Neuronal stem cell (in vitro differentiated cells): Measurements from ENCODE around the gene SYT9.

Source experiments
- DNase-seq: peaks from one replicate; pipeline ENCODE4 v3.0.0-alpha.2; 2013; ENCODE audit warnings: low spot score
- H2AFZ ChIP-seq: one replicate; pipeline ENCODE4 v1.6.1; 2013; ENCODE audit warnings: mild to moderate bottlenecking, low read length, inconsistent platforms
- H2AK5ac ChIP-seq: 2 replicates; pipeline ENCODE4 v1.6.1; 2013; ENCODE audit warnings: low read depth, mild to moderate bottlenecking, inconsistent platforms, low read length, moderate library complexity, mixed read lengths
- H2BK120ac ChIP-seq: 2 replicates; pipeline ENCODE4 v1.6.1; 2013; ENCODE audit warnings: low read depth, mild to moderate bottlenecking, inconsistent platforms, low read length, moderate library complexity, mixed read lengths
- H2BK12ac ChIP-seq: one replicate; pipeline ENCODE4 v1.6.1; 2013; ENCODE audit warnings: low read length, inconsistent platforms
- H2BK15ac ChIP-seq: 2 replicates; pipeline ENCODE4 v1.6.1; 2013; ENCODE audit warnings: mild to moderate bottlenecking, low read length, inconsistent platforms, mixed read lengths
- H2BK5ac ChIP-seq: one replicate; pipeline ENCODE4 v1.6.1; 2013; ENCODE audit warnings: inconsistent platforms, mild to moderate bottlenecking, low read length, moderate library complexity
- H3K14ac ChIP-seq: one replicate; pipeline ENCODE4 v1.6.1; 2013; ENCODE audit warnings: low read length, inconsistent platforms
- H3K18ac ChIP-seq: 2 replicates; pipeline ENCODE4 v1.6.1; 2013; ENCODE audit warnings: low read length, inconsistent platforms
- H3K23ac ChIP-seq: 2 replicates; pipeline ENCODE4 v1.6.1; 2013; ENCODE audit warnings: low read depth, mild to moderate bottlenecking, mixed read lengths, low read length, inconsistent platforms; ENCODE audit not compliant: poor library complexity
- H3K27ac ChIP-seq: replicated peaks from 3 replicates; pipeline ENCODE4 v1.5.1; 2013; ENCODE audit warnings: low read length, inconsistent platforms
- H3K27me3 ChIP-seq, 3 experiments: 2 replicates each; pipeline ENCODE4 v1.6.1; 2013; ENCODE audit warnings: low read length in 3 of 3, mild to moderate bottlenecking in 2 of 3, inconsistent platforms in 1 of 3, low read depth in 1 of 3, mixed read lengths in 1 of 3, moderate library complexity in 1 of 3; ENCODE audit not compliant: control insufficient read depth in 3 of 3, insufficient read depth in 3 of 3
- H3K36me3 ChIP-seq, 2 donors: replicated peaks in 1 of 2; 2 replicates each; pipeline ENCODE4 v1.6.1; 2013; ENCODE audit warnings: low read length in 2 of 2; ENCODE audit not compliant: control insufficient read depth in 2 of 2, insufficient read depth in 2 of 2
- H3K4ac ChIP-seq: 2 replicates; pipeline ENCODE4 v1.6.1; 2013; ENCODE audit warnings: inconsistent platforms, mild to moderate bottlenecking, low read length, moderate library complexity
- H3K4me1 ChIP-seq, 2 donors: 1 replicate in 1 of 2; 2 replicates in 1 of 2; pipeline ENCODE4 v1.6.1; 2013; ENCODE audit warnings: low read length in 2 of 2, low read depth in 1 of 2; ENCODE audit not compliant: control insufficient read depth in 2 of 2, insufficient read depth in 1 of 2
- H3K4me2 ChIP-seq: one replicate; pipeline ENCODE4 v1.6.1; 2013; ENCODE audit warnings: mild to moderate bottlenecking, low read length, inconsistent platforms; ENCODE audit not compliant: insufficient read depth, poor library complexity, severe bottlenecking
- H3K4me3 ChIP-seq, 2 donors: 2 replicates each; pipeline ENCODE4 v1.5.1; 2013; ENCODE audit warnings: low read length in 2 of 2, mild to moderate bottlenecking in 2 of 2, inconsistent platforms in 1 of 2, moderate library complexity in 1 of 2
- H3K79me1 ChIP-seq: one replicate; pipeline ENCODE4 v1.6.1; 2013; ENCODE audit warnings: low read depth, mild to moderate bottlenecking, inconsistent platforms, low read length, moderate library complexity
- H3K9ac ChIP-seq: one replicate; pipeline ENCODE4 v1.6.1; 2013; ENCODE audit warnings: mild to moderate bottlenecking, low read depth, low read length, inconsistent platforms; ENCODE audit not compliant: poor library complexity
- H3K9me3 ChIP-seq, 2 donors: replicated peaks in 1 of 2; 2 replicates each; pipeline versions ENCODE3 to v1.6.1; 2013; ENCODE audit warnings: low read length in 2 of 2, mild to moderate bottlenecking in 2 of 2, inconsistent platforms in 1 of 2, low read depth in 1 of 2, mixed read lengths in 1 of 2, moderate library complexity in 1 of 2; ENCODE audit not compliant: control insufficient read depth in 2 of 2, insufficient read depth in 1 of 2
- H4K8ac ChIP-seq: one replicate; pipeline ENCODE4 v1.6.1; 2013; ENCODE audit warnings: low read depth, mild to moderate bottlenecking, inconsistent platforms, low read length, moderate library complexity
- H4K91ac ChIP-seq: one replicate; pipeline ENCODE4 v1.6.1; 2013; ENCODE audit warnings: low read length, low read depth, mild to moderate bottlenecking, inconsistent platforms; ENCODE audit not compliant: poor library complexity
- WGBS, 2 donors: extraction: QIAGEN DNeasy Blood & Tissue Kit; methylation state at CpG; one replicate each; pipeline ENCODE4 v1.1.7; 2013; ENCODE audit warnings: missing lambda C conversion rate in 2 of 2, mixed read lengths in 1 of 2; ENCODE audit not compliant: insufficient read length in 2 of 2, insufficient replicate concordance in 1 of 2; ENCODE audit errors: extremely low coverage in 2 of 2; 5-methylcytosine and 5-hydroxymethylcytosine counted together

Gene SYT9

DNA sequence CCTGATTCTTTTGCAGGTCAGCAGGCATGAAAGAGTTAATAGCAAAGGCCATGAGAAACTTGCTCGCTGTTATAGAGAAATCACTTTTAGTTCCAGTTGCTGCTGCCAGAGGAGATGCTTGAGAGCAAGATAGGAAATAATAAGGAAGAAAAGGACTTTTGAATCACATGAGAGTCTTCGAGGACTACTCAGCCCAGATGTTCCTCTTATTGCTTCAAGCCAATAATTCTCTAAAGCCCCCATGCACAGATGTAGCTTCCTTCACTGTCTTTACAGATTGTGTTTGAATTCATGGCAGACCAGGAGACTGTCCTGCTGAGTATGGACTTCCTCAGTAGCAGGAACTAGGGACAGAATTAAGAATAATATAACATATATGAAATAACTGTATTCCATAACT, 183.5 kb downstream of the SYT9 start:
- Histone ChIP-seq H3K9ac (no peak overlapping the region), H2AK5ac (no peak overlapping the region), H3K23ac (no peak overlapping the region), H3K27ac (no peak overlapping the region), H2BK5ac (no peak overlapping the region), H3K27me3 (peaks cover 0 to 3% (median 0%) of the 10 kb centered on the region in 3 experiments), H2AFZ (no peak overlapping the region), H2BK120ac (no peak overlapping the region), H3K4me3 (no peak overlapping the region), H3K4ac (no peak overlapping the region), H4K91ac (no peak overlapping the region), H2BK12ac (no peak overlapping the region), H3K14ac (no peak overlapping the region), H3K79me1 (no peaks in the 10 kb centered on the region), H3K4me2 (no peak overlapping the region), H3K4me1 (no peaks in the 10 kb centered on the region), H3K36me3 (no peaks in the 10 kb centered on the region), H2BK15ac (no peak overlapping the region), H3K9me3 (no peaks in the 10 kb centered on the region), H4K8ac (no peak overlapping the region), H3K18ac (no peak overlapping the region)
- no CpG with 5 or more reads among the region's 2 CpGs for WGBS, 2 donors
- no peak for DNase-seq

DNA sequence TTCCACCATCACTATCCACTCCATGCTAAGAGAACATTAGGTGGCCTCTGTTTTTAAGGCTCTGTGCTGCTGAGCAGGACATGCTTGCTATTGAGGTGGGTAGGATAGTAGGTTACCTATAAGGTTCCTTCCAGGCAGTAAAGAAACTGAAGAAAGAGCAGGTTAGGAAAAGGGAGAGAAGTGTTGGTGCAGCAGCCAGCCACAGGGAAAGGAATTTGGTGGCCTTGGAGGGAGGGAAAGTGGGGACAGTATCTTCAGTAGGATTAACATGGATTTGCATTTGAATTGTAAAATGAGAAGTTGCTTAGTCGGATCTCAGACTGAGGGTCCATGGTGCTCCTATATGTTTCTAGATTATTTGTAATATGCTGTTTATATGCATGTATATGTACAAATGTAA, 184.4 kb downstream of the SYT9 start:
- H2AK5ac ChIP-seq = no peak overlapping the region
- H2BK120ac ChIP-seq = no peak overlapping the region
- no peak overlapping the region for H3K27ac ChIP-seq
- H3K4ac ChIP-seq = no peak overlapping the region
- no peak overlapping the region for H4K91ac ChIP-seq
- no peak overlapping the region for H2BK15ac ChIP-seq
- no peaks in the 10 kb centered on the region for H3K9me3 ChIP-seq
- peaks cover 0 to 3% (median 0%) of the 10 kb centered on the region in 3 experiments for H3K27me3 ChIP-seq
- H3K14ac ChIP-seq = no peak overlapping the region
- no peak overlapping the region for H4K8ac ChIP-seq
- H3K23ac ChIP-seq = no peak overlapping the region
- no peak overlapping the region for H2AFZ ChIP-seq
- no peak overlapping the region for H3K4me3 ChIP-seq
- no peak for DNase-seq
- no peak overlapping the region for H2BK5ac ChIP-seq
- no peaks in the 10 kb centered on the region for H3K79me1 ChIP-seq
- H3K18ac ChIP-seq = no peak overlapping the region
- H3K9ac ChIP-seq = no peak overlapping the region
- H3K36me3 ChIP-seq = no peaks in the 10 kb centered on the region
- WGBS, 2 donors = no CpG with 5 or more reads among the region's 1 CpG
- H2BK12ac ChIP-seq = no peak overlapping the region
- no peaks in the 10 kb centered on the region for H3K4me1 ChIP-seq
- no peak overlapping the region for H3K4me2 ChIP-seq

DNA sequence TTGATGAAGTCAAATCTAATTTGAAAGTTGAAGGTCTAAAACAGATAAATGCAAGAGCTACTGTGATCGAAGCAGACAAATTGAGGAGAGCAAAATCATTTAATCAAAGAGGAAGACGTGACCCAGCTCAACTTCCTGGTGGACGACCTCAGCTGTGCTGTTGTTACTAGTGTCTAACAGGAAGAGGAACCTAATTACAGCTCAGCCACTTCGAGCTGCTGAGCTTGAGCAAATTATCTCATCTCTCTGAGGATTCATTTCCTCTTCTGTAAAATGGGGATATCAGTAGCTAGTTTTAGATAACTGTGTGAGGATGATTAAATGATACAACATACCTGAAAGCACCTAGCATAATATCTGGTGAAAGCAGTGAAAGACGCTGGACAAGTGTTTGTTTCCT, 185.0 kb downstream of the SYT9 start:
- Histone ChIP-seq H3K27ac (no peak overlapping the region), H2AK5ac (no peak overlapping the region), H3K79me1 (no peaks in the 10 kb centered on the region), H3K9ac (no peak overlapping the region), H2BK120ac (no peak overlapping the region), H2BK5ac (no peak overlapping the region), H2AFZ (no peak overlapping the region), H3K14ac (no peak overlapping the region), H2BK15ac (no peak overlapping the region), H3K4me3 (no peak overlapping the region), H2BK12ac (no peak overlapping the region), H3K27me3 (peaks cover 0 to 3% (median 0%) of the 10 kb centered on the region in 3 experiments), H4K91ac (no peak overlapping the region), H3K4me2 (no peak overlapping the region), H3K4ac (no peak overlapping the region), H3K23ac (no peak overlapping the region), H4K8ac (no peak overlapping the region), H3K4me1 (no peaks in the 10 kb centered on the region), H3K18ac (no peak overlapping the region), H3K9me3 (no peaks in the 10 kb centered on the region), H3K36me3 (no peaks in the 10 kb centered on the region)
- no CpG with 5 or more reads among the region's 5 CpGs for WGBS, 2 donors
- no peak for DNase-seq

DNA sequence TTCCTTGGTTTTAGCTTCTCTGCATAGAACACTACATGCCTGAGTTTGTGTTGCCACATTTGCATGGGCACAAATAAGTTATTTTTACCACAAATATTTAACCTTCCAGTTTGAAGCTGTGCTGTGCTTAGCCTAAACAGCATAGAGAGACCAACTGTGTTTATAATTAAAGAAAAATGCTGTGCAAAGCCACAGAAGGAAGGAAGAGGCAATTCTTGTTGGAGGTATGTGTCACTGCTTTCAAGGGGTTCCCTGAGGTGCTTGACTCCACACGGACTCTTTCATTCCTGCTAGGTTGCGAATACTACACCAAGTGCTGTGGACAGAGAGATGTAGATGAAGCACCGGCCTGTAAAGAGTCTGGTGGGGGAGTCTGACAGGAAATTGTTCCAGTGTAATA, 186.0 kb downstream of the SYT9 start:
- Histone ChIP-seq H3K4me3 (no peak overlapping the region), H3K23ac (no peak overlapping the region), H3K27me3 (peaks cover 0 to 3% (median 0%) of the 10 kb centered on the region in 3 experiments), H3K4me2 (no peak overlapping the region), H4K8ac (no peak overlapping the region), H3K18ac (no peak overlapping the region), H3K4ac (no peak overlapping the region), H2AFZ (no peak overlapping the region), H3K14ac (no peak overlapping the region), H3K27ac (no peak overlapping the region), H3K79me1 (no peaks in the 10 kb centered on the region), H2BK15ac (no peak overlapping the region), H3K9me3 (no peaks in the 10 kb centered on the region), H3K4me1 (no peaks in the 10 kb centered on the region), H2BK120ac (no peak overlapping the region), H2AK5ac (no peak overlapping the region), H3K36me3 (no peaks in the 10 kb centered on the region), H4K91ac (no peak overlapping the region), H2BK5ac (no peak overlapping the region), H2BK12ac (no peak overlapping the region), H3K9ac (no peak overlapping the region)
- no peak for DNase-seq
- WGBS, 2 donors = no CpG with 5 or more reads among the region's 3 CpGs
